SK-N-MC (cell line): ENCODE measurements around the gene CEP83.
A peak's percentile ranks its signal among the peaks of the same experiment; 100 is the strongest.
"Not testable (repeated sequence)": the region's sequence is repeated elsewhere in the genome, so short reads cannot be mapped to it uniquely, and the experiment has no call there.

Experiments
- DNase-seq: peaks from one replicate; pipeline ENCODE4 v3.0.0-alpha.2; 2011; ENCODE audit warnings: low read depth, low spot score
- H3K27ac ChIP-seq: fragments of 200-600 bp; sonication (generic); 2 replicates; pipeline ENCODE4 v1.5.1; 2016; ENCODE audit warnings: mixed run types
- H3K36me3 ChIP-seq: fragments of 200-600 bp; sonication (generic); 2 replicates; pipeline ENCODE4 v1.6.1; 2017; ENCODE audit warnings: antibody characterized with exemption, low read length, mixed read lengths; ENCODE audit not compliant: insufficient read depth
- H3K4me3 ChIP-seq: fragments of 200-600 bp; sonication (generic); 2 replicates; pipeline ENCODE4 v1.5.1; 2016
- H3K9ac ChIP-seq: fragments of 200-600 bp; sonication (generic); 2 replicates; pipeline ENCODE4 v1.8.0; 2017; ENCODE audit warnings: mixed run types, mixed read lengths; ENCODE audit not compliant: insufficient read length
- H3K9me3 ChIP-seq: fragments of 200-600 bp; sonication (generic); 2 replicates; pipeline ENCODE4 v1.6.1; 2017; ENCODE audit warnings: low read depth, mild to moderate bottlenecking, antibody characterized with exemption, low read length, moderate library complexity, mixed read lengths
- EZH2 ChIP-seq: fragments of 200-600 bp; sonication (generic); IDR thresholded peaks from one replicate; pipeline ENCODE4 v1.6.1; 2017; ENCODE audit warnings: antibody characterized with exemption
- FOXP2 ChIP-seq: optimal IDR thresholded peaks from 2 replicates; pipeline ENCODE3; 2011; ENCODE audit warnings: mild to moderate bottlenecking, moderate library complexity; ENCODE audit not compliant: insufficient read depth; ENCODE audit errors: extremely low read length, control extremely low read depth
- POLR2AphosphoS5 ChIP-seq: IDR thresholded peaks from 2 replicates; pipeline ENCODE4 v1.6.1; 2012; ENCODE audit warnings: mild to moderate bottlenecking, low read depth, low read length, borderline replicate concordance

The CEP83 gene

DNA sequence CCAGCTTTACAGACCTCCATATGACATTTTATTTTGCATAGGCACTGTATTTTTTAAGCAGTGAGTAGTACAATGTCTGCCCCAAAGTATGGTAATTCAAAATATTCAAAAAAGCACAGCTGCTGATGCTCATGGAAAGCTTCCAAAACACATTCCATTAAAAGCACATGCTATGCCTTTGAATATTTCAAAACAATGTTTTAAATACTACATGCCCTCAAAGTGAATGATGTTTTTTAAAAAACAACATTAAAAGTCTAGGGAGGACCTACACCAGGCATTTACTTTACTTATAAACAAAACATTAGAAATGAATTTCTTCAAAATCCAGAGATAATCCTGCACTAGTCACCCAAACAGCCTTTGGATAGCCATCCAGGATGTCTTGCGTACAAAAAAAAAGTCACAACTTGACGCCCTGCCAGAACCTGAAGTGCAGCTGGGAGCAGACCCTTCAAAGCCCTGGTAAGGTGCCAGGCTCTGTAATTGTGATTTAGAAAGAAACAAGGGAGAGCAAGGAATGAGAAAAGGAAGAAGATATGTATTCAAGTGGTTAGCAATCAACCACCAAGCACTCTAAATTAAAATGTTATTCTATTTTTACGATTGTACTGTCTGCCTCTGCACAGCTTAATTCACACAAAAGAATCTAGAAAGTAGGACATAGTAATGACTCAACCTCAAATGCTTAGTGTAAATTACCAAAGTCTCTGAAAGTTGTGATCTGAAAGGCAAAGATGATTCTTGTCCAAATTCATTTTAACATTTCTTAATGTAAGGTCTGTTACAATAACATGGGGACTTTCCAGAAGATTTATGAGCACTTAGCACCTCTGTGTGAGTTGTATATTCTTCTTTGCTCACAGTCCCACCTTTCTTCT lies 31.9 kb downstream of the CEP83 start:
- DNase-seq, result peak; percentile 58
- H3K9ac ChIP-seq, result peak overlapping the region; percentile 14

DNA sequence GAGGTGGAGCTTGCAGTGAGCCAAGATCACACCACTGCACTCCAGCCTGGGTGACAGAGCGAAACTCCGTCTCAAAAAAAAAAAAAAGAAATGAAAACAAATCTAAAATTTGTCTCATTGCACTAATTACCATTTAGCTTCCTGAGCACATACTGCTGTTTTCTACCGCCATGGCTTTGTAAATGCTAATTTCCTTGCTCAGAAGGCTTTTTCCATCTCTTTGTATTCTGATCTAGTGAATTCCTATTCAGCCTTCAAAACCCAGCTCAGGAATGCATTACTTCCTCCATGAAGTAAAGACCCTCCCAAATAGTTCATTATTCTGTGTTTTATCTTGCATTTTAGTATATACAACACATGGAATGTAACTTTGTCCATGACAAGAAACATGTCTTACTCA lies 33.6 kb downstream of the CEP83 start:
- Histone ChIP-seq H3K9me3 (peaks cover 7% of the 10 kb centered on the region; the same call in 1 of the 2 replicates), H3K27ac (no peak overlapping the region), H3K4me3 (no peak overlapping the region), H3K36me3 (no peaks in the 10 kb centered on the region), H3K9ac (no peak overlapping the region)
- no peak for DNase-seq
- no peak for TF ChIP-seq POLR2AphosphoS5
- TF ChIP-seq FOXP2, result no peak
- TF ChIP-seq EZH2, result no peak

More for the DNA sequence above, 31.9 kb downstream of the CEP83 start:
- peak overlapping the region; percentile 56 for H3K4me3 ChIP-seq
- no peaks in the 10 kb centered on the region; the same call in 1 of the 2 replicates for H3K9me3 ChIP-seq
- peak overlapping the region; percentile 77 for H3K27ac ChIP-seq
- H3K36me3 ChIP-seq, result no peaks in the 10 kb centered on the region
- TF ChIP-seq EZH2 (no peak), FOXP2 (no peak), POLR2AphosphoS5 (no peak)

DNA sequence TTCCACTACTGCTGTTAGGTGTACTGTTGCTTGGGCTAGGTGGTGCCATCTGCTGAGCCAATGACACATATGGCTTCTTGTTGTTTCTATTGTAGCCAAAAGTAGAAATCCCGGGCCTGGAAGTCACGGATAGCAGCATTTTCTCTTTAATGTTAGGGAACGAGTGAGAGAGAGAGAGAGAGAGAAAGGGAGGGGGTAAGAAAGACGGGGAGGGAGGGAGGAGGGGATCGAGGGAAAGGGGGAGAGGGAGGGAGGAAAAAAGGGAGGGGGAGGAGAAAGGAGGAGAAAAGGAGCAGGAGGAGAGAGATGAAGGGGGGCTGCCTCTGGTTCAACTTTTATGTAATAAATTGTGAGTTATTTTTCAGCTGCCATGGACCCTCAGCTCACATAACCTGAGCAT lies 34.8 kb downstream of the CEP83 start:
- DNase-seq, H3K9ac ChIP-seq, H3K36me3 ChIP-seq, H3K9me3 ChIP-seq, H3K27ac ChIP-seq: not testable (repeated sequence)
- H3K4me3 ChIP-seq, result peak overlapping the region; percentile 43

DNA sequence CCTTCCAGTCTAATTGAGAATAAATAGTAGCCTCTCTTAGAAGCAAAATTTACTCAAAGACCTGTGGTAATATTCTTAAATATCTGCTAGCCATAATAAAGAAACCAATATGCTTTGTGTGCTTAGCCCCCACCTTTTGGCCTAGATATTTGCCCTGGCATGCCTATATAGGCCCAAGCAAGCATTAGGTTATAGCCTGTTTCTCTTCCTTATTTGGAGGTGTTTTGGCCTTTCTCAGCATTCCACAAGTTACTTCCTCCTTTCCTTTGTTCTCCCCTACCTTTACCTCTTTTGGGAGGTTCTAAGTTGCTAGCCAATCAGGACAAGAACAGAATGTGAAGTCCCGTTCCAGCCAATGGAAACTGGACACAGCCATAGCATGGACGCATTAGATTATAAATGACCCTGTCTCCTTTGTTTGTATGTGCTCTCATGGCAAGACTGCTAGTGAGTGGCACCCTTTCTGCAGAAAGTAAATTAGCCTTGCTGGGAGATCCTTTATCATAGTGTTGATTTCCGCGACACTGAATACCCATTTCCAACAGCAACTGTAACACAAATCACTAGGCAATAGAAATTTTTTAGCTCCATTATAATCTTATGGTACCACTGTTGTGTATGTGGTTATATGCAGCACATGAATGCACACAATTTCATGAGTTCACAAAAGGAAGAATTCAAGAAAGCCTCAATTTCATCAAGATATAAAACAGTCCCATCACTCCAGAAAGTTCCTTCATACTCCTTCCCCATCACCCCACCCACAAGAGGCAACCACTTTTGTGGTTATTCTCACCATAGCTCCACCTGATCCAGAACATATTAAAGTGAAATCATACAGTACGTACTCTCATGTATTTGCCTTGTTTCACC lies 37.6 kb downstream of the CEP83 start:
- H3K27ac ChIP-seq, result no peak overlapping the region
- TF ChIP-seq FOXP2 (no peak), POLR2AphosphoS5 (no peak), EZH2 (no peak)

DNA sequence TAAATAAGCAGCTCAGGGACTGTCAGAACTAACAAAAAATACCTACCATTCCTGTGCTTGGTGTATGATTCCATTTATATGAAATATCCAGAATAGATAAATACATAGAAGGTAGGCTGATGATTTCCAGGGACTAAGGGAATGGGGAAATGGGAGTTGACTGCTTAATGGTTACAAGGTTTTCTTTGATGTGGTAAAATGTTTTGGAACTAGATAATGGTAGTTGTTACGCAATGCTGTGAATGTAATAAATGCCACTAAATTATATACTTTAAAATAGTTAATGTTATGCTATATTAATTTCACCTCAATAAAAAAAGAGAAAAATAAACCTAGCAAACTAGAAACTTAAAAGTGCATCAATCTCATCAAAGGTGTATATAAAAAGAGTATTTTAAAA lies 41.1 kb downstream of the CEP83 start:
- Histone ChIP-seq H3K9ac (no peak overlapping the region), H3K4me3 (no peak overlapping the region), H3K9me3 (peaks cover 7% of the 10 kb centered on the region; the same call in 1 of the 2 replicates), H3K27ac (no peak overlapping the region), H3K36me3 (no peaks in the 10 kb centered on the region)
- TF ChIP-seq FOXP2 (no peak), POLR2AphosphoS5 (no peak), EZH2 (no peak)
- no peak for DNase-seq

More for the DNA sequence above, 37.6 kb downstream of the CEP83 start:
- H3K9ac ChIP-seq, result no peak overlapping the region
- no peaks in the 10 kb centered on the region for H3K36me3 ChIP-seq
- no peak for DNase-seq
- H3K4me3 ChIP-seq, result no peak overlapping the region
- H3K9me3 ChIP-seq, result peaks cover 7% of the 10 kb centered on the region; the same call in 1 of the 2 replicates

DNA sequence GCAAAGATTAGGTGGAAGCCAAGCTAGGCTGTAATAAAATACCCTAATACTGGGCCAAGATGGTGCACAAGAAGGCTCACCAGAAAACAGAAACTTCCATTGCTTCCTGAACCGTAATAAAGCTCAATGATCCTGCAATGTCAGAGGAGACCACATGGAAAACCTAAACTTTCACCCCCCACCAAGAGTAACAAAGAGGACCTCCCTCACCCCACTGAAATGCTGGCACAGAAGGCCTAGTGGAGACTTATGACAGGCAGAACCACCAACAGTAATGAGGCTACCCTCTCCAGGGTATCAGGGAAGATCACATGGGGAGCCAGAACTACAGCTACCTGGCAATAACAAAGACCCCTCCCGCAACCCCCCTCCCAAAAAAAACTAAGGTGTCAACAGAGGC lies 43.1 kb downstream of the CEP83 start:
- Histone ChIP-seq H3K4me3 (no peak overlapping the region), H3K9ac (no peak overlapping the region), H3K9me3 (no peaks in the 10 kb centered on the region), H3K36me3 (no peaks in the 10 kb centered on the region), H3K27ac (no peak overlapping the region)
- DNase-seq, result no peak
- TF ChIP-seq FOXP2 (no peak), EZH2 (no peak), POLR2AphosphoS5 (no peak)

DNA sequence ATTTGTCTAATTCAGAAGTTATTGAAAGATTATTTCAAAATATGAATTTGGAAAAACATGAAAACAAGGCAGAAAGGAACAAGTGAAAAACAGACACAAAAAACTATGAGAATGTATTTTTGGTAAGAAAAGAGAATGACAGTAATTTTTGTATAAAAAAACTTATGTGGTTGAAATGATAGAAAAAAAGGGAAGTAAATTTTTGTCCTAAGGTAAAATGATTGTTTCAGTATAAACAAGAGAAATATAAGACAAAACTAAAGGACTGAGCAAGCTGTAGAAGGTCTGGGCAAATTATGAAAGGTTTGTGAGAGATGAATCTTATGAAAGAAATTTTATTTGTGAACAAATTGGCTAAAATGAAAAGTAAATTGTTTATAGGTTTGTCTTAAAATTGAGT lies 44.6 kb downstream of the CEP83 start:
- H3K9me3 ChIP-seq, result no peaks in the 10 kb centered on the region
- no peak overlapping the region for H3K4me3 ChIP-seq
- no peak overlapping the region for H3K9ac ChIP-seq
- DNase-seq, result no peak
- no peak overlapping the region for H3K27ac ChIP-seq
- no peaks in the 10 kb centered on the region for H3K36me3 ChIP-seq
- TF ChIP-seq FOXP2, result no peak
- no peak for TF ChIP-seq POLR2AphosphoS5
- TF ChIP-seq EZH2, result no peak

DNA sequence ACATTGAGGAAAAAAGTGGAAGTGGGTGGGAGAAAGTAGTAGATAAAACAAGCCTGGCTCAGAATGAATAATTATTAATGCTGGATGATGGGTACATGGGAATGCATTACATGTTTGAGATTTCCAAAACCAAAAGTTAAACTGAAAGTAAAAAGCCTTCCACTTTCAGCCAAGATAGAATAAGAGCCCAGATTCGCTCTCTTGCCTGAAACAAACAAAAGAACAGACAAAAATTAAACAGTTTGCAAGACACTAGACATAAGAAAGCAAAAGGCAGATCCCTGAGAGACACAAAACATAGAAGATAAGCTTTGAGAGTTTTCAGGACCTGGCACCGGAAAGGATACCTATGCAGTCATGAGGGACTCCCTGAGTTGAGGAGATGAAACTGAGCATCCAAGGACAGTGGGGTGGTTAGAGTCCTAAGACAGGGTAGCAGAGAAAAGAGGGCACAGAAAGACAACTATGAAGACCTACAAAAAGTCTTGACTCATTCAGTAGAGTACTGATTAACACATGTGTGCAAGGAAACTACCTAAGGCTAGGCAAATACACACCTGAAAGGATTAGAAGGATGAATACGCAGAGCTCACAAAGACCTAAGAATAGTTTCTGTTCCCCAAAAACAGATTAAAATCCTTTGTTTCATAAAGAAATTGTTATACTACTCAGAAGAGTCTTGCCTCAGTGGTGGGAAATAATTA lies 54.1 kb downstream of the CEP83 start:
- no peaks in the 10 kb centered on the region for H3K9me3 ChIP-seq
- TF ChIP-seq EZH2 (no peak), POLR2AphosphoS5 (no peak)
- peaks cover 6% of the 10 kb centered on the region for H3K36me3 ChIP-seq
- H3K27ac ChIP-seq, result no peak overlapping the region
- no peak overlapping the region for H3K9ac ChIP-seq
- no peak overlapping the region for H3K4me3 ChIP-seq
- DNase-seq, result no peak
